ENCODE results near the gene TELO2. TPM values are rescaled to one million over a fixed set of nuclear protein-coding genes. Genes with fewer than 3 reads are reported as not detected.
"Not testable (repeated sequence)": the region's sequence is repeated elsewhere in the genome, so short reads cannot be mapped to it uniquely, and the experiment has no call there.

The TELO2 gene
- total RNA-seq, 2 donors from 2014 or later, result 26.6 to 36.3 TPM

GRCh38 chr16:1455190-1456171 lies 37.7 kb upstream of the TELO2 start:
- intact Hi-C loops (cut with DNase I, micrococcal nuclease), result no loop called here
- ATAC-seq, result no peak
- no peak for DNase-seq

DNA sequence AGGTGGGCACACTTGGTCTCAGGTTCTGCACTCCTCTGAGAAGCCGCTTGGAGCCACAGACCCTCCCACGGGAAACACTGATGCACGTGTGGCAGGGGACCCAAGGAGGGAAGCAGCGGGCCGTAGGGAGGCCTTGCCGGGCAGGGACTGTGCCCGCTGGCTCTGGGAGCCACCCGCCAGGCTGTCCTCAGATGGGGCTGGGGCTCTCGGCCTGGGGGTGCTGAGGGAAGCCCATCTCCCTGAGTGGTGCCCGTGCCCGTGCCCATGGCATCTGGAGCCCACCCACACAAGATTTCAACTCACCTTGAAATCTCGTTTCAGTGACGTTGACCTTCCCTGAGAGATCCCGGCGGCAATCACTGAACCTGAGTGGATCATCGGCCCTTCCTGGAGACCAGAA lies 36.2 kb upstream of the TELO2 start:
- no peak for ATAC-seq
- intact Hi-C loops (cut with DNase I, micrococcal nuclease), result no loop called here
- no peak for DNase-seq

- ATAC-seq, result no peak
- intact Hi-C loops (cut with DNase I, micrococcal nuclease), result no loop called here
- DNase-seq, result no peak
Observed at GRCh38 chr16:1457489-1458245, 35.5 kb upstream of the TELO2 start.

DNA sequence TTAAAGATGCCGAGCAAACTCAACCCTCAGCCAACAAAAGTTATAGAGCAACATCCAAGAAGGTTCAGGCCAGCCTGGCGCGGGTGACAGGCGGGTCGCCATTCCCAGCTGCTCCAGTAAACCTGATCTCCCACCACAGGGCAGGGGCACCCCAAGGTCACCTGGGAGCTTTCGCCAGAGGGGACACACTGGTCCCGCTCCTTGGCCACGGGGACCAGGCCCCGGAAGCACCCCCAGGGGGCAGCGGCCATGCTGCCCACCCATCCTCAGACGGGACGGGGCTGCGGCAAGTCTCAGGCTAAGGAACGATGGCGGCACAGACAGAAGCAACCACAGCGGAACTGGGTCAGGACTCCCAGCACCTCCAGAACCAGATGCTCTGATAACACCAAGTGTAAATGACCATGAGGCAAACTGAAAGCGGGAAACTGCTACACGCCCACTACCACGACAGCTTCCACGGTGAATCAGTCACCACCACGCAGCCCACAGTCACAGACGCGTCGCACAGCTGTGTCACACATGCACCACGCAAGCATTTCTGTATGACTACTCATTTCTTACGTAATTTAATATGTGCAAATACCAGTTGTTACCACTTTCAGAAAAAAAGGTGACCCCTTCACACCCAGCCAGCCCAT lies 34.7 kb upstream of the TELO2 start:
- ATAC-seq, result no peak
- DNase-seq, result no peak
- intact Hi-C loops (cut with DNase I, micrococcal nuclease), result no loop called here

DNA sequence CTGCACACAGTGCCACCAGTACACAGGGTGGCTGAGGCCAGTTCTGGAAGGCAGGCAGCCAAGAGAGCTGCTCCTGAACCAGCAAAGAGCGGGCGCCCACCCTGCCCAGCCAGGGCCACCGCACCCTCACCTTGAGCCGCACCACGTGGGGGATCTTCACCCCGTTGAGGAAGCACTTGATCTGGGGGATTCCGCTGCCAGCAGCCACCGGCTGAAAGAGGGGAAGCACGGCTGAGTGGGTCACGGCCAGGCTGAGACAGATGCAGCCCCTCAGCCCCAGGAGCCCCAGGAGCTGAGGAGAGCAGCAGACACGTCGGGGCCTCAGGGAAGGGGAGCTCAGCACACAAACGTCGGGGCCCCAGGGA lies 34.2 kb upstream of the TELO2 start:
- no peak for DNase-seq
- ATAC-seq, result no peak
- intact Hi-C loops (cut with DNase I, micrococcal nuclease), result no loop called here

DNA sequence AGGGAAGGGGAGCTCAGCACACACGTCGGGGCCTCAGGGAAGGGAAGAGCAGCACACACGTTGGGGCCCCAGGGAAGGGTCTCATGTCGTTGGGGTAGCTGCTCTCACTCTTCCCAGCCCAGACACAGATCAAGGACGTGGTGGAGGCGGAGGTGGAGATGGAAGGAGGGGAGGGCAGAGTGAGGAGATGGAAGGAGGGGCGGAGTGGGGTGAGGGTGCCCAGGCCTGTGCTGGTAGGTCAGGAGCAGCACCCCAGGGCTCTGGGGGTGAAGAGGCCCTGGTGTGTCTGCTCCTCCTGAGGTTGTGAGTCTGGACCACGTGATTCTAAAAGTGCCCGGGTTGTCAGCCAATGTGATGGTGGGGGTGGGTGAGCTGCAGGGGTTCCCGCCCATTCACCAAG lies 33.2 kb upstream of the TELO2 start:
- intact Hi-C loops (cut with DNase I, micrococcal nuclease), result no loop called here
- no peak for DNase-seq
- no peak for ATAC-seq

GRCh38 chr16:1460602-1461138 lies 32.5 kb upstream of the TELO2 start:
- intact Hi-C loops (cut with DNase I, micrococcal nuclease), result no loop called here
- no peak for ATAC-seq
- DNase-seq, result no peak

DNA sequence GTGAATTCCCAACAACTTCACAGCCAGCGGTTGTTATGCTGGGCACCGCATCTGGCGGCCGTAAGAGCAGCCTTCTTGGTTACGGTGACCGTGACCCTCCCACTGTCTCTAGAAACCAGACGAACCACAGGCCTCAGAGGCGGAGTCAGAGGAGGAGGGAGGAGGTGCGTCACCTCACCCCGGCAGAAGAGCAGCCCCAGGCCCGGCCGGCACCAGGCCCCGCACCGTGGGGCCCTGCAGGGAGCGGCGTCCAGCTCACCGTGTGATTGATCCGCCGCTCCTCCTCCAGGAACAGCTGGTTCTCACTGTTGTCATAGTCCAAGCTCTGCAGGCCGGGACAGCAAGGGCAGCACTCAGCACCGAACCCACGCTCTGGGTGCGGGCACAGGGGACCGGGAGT lies 32.0 kb upstream of the TELO2 start:
- intact Hi-C loops (cut with DNase I, micrococcal nuclease), result no loop called here
- no peak for DNase-seq
- ATAC-seq, result no peak

DNA sequence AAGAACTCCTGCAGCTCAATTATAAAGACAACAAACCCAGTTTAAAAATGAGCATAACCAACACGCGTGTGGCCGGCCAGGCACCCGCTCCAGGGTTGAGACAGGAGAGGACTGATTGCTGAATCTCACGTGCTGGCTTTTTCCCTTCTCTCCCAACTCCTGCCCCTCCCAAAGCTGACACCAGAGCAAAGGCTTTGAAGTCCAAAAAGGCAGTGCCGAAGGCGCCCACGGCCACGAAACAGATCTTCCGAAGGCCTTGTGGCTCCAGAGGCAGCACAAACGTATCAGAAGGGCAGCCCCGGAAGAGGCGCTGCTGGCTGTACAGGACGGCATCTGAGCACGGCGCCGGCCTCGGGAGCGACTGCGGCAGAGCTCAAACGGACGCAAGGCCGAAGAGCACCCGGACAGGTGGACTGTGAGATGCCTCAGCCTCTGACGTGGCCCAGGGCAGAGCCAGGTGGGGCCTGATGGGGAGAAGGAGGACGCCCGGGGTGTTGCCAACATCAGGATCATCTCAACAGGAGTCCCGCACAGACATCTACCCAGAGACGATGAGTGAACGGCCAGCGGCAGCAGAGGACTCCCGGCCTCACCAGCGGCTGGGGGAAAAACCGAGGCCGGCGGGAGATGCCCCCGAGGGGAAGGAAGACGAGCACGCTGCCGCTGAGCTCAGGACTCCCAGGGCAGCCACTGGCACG lies 28.8 kb upstream of the TELO2 start:
- intact Hi-C loops (cut with DNase I, micrococcal nuclease), result no loop called here
- ATAC-seq (no peak), DNase-seq (no peak)

- ATAC-seq (no peak), DNase-seq (no peak)
- intact Hi-C loops (cut with DNase I, micrococcal nuclease), result no loop called here
Observed at GRCh38 chr16:1464894-1465566, 28.1 kb upstream of the TELO2 start.

- intact Hi-C loops (cut with DNase I, micrococcal nuclease), result no loop called here
- no peak for DNase-seq
- no peak for ATAC-seq
Observed at GRCh38 chr16:1465567-1465915, 27.6 kb upstream of the TELO2 start.

DNA sequence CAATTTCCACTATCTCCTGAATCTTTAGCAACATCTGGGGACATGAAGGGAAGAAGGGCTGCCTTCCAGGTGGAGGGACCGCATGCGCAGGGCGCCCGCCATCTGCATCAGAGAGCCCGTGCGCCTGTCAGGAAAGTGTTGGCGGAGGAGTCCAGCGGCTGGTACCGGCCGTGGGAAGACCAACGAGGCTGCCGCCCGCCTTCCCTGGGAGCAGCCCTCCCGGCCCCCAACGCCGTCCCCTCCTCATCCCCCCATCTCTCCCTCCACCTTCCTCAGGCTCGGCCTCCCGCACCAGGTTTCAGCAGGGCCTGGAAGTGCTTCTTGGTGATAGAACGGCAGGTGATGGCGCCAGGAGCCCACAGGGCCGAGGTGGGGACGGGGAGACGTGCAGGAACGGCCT lies 27.1 kb upstream of the TELO2 start:
- no peak for DNase-seq
- intact Hi-C loops (cut with DNase I, micrococcal nuclease), result no loop called here
- no peak for ATAC-seq

- ATAC-seq (peak; percentile 28), DNase-seq (no peak)
- intact Hi-C loops (cut with DNase I, micrococcal nuclease), result no loop called here
Observed at GRCh38 chr16:1466968-1467521, 26.1 kb upstream of the TELO2 start.

- DNase-seq (no peak), ATAC-seq (no peak)
- intact Hi-C loops (cut with DNase I, micrococcal nuclease), result no loop called here
Observed at GRCh38 chr16:1468426-1468810, 24.7 kb upstream of the TELO2 start.

DNA sequence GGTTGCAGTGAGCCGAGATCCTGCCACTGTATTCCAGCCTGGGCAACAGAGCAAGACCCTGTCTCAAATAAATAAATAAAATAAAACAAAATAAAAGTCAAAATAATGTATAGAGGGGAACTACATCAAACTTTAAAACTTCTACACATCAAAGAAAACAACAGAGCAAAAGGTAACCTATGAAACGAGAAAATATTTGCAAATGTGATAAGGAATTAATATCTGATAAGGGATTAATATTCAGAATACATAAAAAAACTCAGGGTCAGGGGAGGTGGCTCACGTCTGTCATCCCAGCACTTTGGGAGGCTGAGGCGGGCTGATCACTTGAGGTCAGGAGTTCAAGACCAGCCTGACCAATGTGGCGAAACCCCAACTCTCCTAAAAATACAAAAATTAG lies 24.0 kb upstream of the TELO2 start:
- ATAC-seq; intact Hi-C loops (cut with DNase I, micrococcal nuclease); DNase-seq: not testable (repeated sequence)

GRCh38 chr16:1469693-1470201 lies 23.4 kb upstream of the TELO2 start:
- ATAC-seq (no peak), DNase-seq (no peak)
- intact Hi-C loops (cut with DNase I, micrococcal nuclease), result no loop called here

DNA sequence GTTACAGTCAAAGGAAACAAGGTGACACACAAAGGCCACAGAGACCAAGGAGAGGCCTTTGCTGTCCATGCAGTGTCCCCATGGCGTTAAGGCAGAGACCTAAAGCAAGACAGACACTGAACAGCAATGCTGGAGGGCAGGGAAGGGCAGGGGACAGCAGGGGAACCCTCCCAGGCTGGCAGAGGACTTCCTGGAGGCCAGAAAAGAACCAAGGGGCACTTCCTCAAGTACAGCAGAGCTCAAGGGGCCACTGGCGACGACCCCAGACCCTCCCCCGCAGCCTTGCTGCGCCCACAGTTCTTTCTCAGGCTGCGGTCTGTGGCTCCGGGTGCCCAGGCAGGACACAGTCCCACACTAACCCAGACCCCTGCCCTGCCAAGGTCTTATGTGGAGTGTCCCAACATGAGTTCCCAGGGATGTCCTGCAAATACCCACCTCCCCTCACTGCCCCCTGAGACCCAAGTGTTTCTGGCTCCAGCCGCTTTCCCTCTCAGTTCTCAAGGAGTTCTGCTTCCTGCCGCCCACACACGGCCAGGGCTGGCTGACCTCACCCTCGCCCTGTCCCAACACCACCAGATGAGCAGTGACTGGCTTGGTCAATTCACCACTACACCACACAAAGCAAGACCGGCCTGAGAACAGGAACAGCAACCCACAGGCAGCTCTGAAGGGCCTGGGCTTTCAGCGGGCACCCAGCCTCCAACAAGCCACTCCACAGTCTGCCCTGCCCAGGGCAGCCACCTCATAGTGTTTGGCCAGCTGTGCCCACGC lies 22.5 kb upstream of the TELO2 start:
- ATAC-seq, result no peak
- intact Hi-C loops (cut with DNase I, micrococcal nuclease), result no loop called here
- no peak for DNase-seq

All from left colon (tissue), 2 donors.